ENCODE data around the gene TMEM186.

DNA sequence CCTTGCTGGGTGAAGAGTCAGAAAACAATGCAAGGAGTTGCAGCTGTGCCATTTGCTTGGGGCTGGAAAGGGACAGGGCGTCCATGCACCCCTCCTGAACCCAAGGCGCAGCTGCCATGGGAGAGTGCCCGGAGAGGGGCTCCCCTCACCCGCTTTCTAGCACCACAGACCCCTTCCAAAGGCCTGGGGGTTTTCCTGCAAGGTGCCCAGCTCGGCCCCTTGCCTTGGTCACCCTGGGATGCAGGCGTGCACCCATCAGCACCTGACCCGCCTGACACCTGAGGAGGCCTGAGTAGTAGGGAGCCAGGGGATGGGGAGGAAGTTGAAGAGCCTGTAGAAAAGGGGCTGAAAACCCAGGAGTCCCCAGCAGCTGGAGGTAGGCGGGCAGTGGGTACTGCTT lies 30.3 kb downstream of the TMEM186 start:
- TF ChIP-seq, protein P1, sequence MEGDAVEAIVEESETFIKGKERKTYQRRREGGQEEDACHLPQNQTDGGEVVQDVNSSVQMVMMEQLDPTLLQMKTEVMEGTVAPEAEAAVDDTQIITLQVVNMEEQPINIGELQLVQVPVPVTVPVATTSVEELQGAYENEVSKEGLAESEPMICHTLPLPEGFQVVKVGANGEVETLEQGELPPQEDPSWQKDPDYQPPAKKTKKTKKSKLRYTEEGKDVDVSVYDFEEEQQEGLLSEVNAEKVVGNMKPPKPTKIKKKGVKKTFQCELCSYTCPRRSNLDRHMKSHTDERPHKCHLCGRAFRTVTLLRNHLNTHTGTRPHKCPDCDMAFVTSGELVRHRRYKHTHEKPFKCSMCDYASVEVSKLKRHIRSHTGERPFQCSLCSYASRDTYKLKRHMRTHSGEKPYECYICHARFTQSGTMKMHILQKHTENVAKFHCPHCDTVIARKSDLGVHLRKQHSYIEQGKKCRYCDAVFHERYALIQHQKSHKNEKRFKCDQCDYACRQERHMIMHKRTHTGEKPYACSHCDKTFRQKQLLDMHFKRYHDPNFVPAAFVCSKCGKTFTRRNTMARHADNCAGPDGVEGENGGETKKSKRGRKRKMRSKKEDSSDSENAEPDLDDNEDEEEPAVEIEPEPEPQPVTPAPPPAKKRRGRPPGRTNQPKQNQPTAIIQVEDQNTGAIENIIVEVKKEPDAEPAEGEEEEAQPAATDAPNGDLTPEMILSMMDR (IDR thresholded peaks at IDR 0.05), result no peak
- TF ChIP-seq POLR2A (IDR thresholded peaks at IDR 0.05), result no peak
